ENCODE measurements around the gene TMX3. TPM values are rescaled to one million over a fixed set of nuclear protein-coding genes. Genes with fewer than 3 reads are reported as not detected.

TMX3 gene, protein sequence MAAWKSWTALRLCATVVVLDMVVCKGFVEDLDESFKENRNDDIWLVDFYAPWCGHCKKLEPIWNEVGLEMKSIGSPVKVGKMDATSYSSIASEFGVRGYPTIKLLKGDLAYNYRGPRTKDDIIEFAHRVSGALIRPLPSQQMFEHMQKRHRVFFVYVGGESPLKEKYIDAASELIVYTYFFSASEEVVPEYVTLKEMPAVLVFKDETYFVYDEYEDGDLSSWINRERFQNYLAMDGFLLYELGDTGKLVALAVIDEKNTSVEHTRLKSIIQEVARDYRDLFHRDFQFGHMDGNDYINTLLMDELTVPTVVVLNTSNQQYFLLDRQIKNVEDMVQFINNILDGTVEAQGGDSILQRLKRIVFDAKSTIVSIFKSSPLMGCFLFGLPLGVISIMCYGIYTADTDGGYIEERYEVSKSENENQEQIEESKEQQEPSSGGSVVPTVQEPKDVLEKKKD
- total RNA-seq (ENCODE audit: low replicate concordance) = 51.2 and 89.6 TPM in 2 replicates

DNA sequence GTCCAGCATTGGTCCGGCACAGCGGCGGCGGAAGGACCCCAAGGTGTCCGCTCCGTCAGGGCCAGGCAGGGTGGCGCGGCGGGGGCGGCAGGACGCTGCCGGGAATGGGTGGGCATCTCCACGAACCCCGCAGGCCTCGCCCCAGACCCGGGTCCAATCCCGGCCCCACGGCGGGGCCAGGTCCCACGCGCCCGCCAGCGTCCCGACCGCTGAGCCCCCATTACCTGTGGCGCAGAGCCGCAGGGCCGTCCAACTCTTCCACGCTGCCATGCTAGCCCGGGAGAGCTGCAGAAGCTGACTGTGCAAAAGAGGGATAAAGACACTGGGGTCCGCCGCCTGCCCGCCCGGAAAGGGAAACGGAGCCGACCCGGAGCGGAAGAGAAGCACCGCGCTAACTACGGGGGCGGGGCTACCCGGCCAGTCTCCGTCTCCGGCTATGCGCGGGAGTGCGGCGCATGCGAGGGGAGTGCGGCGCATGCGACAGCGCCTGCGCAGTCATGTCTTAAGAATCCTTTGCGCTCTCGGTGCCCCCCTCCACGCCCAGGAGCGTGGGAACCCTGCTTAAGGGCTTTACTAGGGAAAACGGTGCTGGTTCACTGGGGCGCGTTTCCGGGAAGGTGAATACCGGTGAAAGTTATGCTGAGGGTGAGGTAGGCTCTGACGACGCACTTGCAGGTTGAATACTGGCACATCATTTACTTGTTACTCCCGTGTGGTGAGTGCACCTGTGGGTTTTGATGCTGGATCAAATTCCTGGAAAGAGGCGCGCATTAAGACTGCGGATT is at the start of gene TMX3:
Gene TMX3, minus strand, starts transcription at position 397 of the 785 bp plus-strand sequence. Its CDS starts 127 bp downstream, at position 270.
- Histone ChIP-seq H3K9me3 (ENCODE audit: low read depth) (no peaks in the 10 kb centered on the region), H4K20me1 (ENCODE audit: low read depth) (peaks cover 7% of the 10 kb centered on the region), H3K27ac (no peak within 1 kb of the TSS), H3F3A (ENCODE audit: low read depth) (no peaks in the 10 kb centered on the region), H3K79me2 (ENCODE audit: low read depth) (peaks cover 57% of the 10 kb centered on the region), H2AFZ (replicated peaks) (peak within 1 kb of the TSS; percentile 89), H3K4me2 (peak within 1 kb of the TSS; percentile 94), H3K36me3 (peaks cover 20% of the 10 kb centered on the region), H3K4me1 (peaks cover 19% of the 10 kb centered on the region), H3K4me3 (peak within 1 kb of the TSS; percentile 77), H3K9ac (peak within 1 kb of the TSS; percentile 52), H3K27me3 (no peaks in the 10 kb centered on the region)
- Mint-ChIP-seq H3K4me1 (peaks cover 17% of the 10 kb centered on the region), H3K36me3 (peaks cover 13% of the 10 kb centered on the region), H3K27ac (peak within 1 kb of the TSS; percentile 36), H3K4me3 (peak within 1 kb of the TSS; percentile 98), H3K27me3 (ENCODE audit: insufficient read depth, low read depth) (no peaks in the 10 kb centered on the region), H3K9me3 (no peaks in the 10 kb centered on the region)
- TF ChIP-seq, protein P1, sequence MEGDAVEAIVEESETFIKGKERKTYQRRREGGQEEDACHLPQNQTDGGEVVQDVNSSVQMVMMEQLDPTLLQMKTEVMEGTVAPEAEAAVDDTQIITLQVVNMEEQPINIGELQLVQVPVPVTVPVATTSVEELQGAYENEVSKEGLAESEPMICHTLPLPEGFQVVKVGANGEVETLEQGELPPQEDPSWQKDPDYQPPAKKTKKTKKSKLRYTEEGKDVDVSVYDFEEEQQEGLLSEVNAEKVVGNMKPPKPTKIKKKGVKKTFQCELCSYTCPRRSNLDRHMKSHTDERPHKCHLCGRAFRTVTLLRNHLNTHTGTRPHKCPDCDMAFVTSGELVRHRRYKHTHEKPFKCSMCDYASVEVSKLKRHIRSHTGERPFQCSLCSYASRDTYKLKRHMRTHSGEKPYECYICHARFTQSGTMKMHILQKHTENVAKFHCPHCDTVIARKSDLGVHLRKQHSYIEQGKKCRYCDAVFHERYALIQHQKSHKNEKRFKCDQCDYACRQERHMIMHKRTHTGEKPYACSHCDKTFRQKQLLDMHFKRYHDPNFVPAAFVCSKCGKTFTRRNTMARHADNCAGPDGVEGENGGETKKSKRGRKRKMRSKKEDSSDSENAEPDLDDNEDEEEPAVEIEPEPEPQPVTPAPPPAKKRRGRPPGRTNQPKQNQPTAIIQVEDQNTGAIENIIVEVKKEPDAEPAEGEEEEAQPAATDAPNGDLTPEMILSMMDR (IDR thresholded peaks at IDR 0.05) = no peak
- TF ChIP-seq EZH2phosphoT487 (IDR thresholded peaks at IDR 0.05) (no peak), EZH2 (IDR thresholded peaks at IDR 0.05) (no peak)
- DNase-seq (ENCODE audit: low spot score) = peak; percentile 98

GRCh38 chr18:68764016-68764415 is 49.1 kb upstream of the TMX3 start:
- Histone ChIP-seq H3K9ac (no peak overlapping the region), H3K27me3 (no peaks in the 10 kb centered on the region), H2AFZ (replicated peaks) (no peak overlapping the region), H3F3A (ENCODE audit: low read depth) (no peaks in the 10 kb centered on the region), H4K20me1 (ENCODE audit: low read depth) (no peaks in the 10 kb centered on the region), H3K27ac (no peak overlapping the region), H3K4me3 (no peak overlapping the region), H3K9me3 (ENCODE audit: low read depth) (no peaks in the 10 kb centered on the region), H3K36me3 (no peaks in the 10 kb centered on the region), H3K4me2 (no peak overlapping the region), H3K4me1 (no peaks in the 10 kb centered on the region), H3K79me2 (ENCODE audit: low read depth) (no peaks in the 10 kb centered on the region)
- no peaks in the 10 kb centered on the region for H3K27me3 Mint-ChIP-seq (ENCODE audit: insufficient read depth, low read depth)
- peaks cover 3% of the 10 kb centered on the region for H3K4me1 Mint-ChIP-seq
- no peak for TF ChIP-seq EZH2phosphoT487 (IDR thresholded peaks at IDR 0.05)
- TF ChIP-seq EZH2 (IDR thresholded peaks at IDR 0.05) = no peak
- TF ChIP-seq, protein P1 (IDR thresholded peaks at IDR 0.05) = no peak
- H3K36me3 Mint-ChIP-seq = peaks cover 3% of the 10 kb centered on the region
- no peak for DNase-seq (ENCODE audit: low spot score)
- no peak overlapping the region for H3K27ac Mint-ChIP-seq
- no peak overlapping the region for H3K4me3 Mint-ChIP-seq
- H3K9me3 Mint-ChIP-seq = peaks cover 7% of the 10 kb centered on the region

DNA sequence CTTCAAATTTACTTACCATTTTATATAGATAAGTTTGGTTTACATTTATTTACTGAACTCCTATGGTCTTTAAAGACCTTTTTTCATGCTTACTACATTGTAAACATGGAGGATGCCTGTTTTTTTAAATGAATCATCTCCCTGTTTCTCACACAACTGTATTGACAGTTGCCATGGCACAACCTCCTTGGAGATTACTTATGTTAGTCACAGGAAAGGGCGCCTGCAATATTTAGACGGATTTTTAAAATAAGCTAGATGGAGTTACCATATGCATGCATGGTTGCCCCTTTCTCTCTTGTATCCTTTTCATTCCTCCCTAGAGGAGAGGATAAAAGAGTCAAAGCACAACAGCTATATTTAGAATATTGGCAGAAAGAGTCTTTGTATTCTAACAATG is 48.2 kb upstream of the TMX3 start:
- Histone ChIP-seq H4K20me1 (ENCODE audit: low read depth) (no peaks in the 10 kb centered on the region), H3F3A (ENCODE audit: low read depth) (no peaks in the 10 kb centered on the region), H3K79me2 (ENCODE audit: low read depth) (no peaks in the 10 kb centered on the region), H3K27me3 (no peaks in the 10 kb centered on the region), H3K36me3 (no peaks in the 10 kb centered on the region), H3K27ac (no peak overlapping the region), H3K4me2 (no peak overlapping the region), H3K9ac (no peak overlapping the region), H3K4me1 (no peaks in the 10 kb centered on the region), H3K4me3 (no peak overlapping the region), H2AFZ (replicated peaks) (no peak overlapping the region), H3K9me3 (ENCODE audit: low read depth) (no peaks in the 10 kb centered on the region)
- no peak overlapping the region for H3K4me3 Mint-ChIP-seq
- TF ChIP-seq, protein P1 (IDR thresholded peaks at IDR 0.05) = no peak
- no peak for TF ChIP-seq EZH2 (IDR thresholded peaks at IDR 0.05)
- TF ChIP-seq EZH2phosphoT487 (IDR thresholded peaks at IDR 0.05) = no peak
- H3K36me3 Mint-ChIP-seq = peaks cover 3% of the 10 kb centered on the region
- H3K27ac Mint-ChIP-seq = no peak overlapping the region
- H3K9me3 Mint-ChIP-seq = peaks cover 12% of the 10 kb centered on the region
- peaks cover 3% of the 10 kb centered on the region for H3K4me1 Mint-ChIP-seq
- DNase-seq (ENCODE audit: low spot score) = no peak
- H3K27me3 Mint-ChIP-seq (ENCODE audit: insufficient read depth, low read depth) = no peaks in the 10 kb centered on the region

Data from neural progenitor cell (in vitro differentiated cells).